LNCAP (cell line): Measurements from ENCODE around the gene COQ8A.

Source experiments
- TF ChIP-seq, protein P1 (sequence below): fragments of 450-650 bp; IDR thresholded peaks from 2 replicates; pipeline ENCODE4 v1.5.1; 2017; ENCODE audit warnings: mild to moderate bottlenecking

The COQ8A gene

GRCh38 chr1:227006226-227006796 is 66.2 kb downstream of the COQ8A start:
- TF ChIP-seq, protein P1, sequence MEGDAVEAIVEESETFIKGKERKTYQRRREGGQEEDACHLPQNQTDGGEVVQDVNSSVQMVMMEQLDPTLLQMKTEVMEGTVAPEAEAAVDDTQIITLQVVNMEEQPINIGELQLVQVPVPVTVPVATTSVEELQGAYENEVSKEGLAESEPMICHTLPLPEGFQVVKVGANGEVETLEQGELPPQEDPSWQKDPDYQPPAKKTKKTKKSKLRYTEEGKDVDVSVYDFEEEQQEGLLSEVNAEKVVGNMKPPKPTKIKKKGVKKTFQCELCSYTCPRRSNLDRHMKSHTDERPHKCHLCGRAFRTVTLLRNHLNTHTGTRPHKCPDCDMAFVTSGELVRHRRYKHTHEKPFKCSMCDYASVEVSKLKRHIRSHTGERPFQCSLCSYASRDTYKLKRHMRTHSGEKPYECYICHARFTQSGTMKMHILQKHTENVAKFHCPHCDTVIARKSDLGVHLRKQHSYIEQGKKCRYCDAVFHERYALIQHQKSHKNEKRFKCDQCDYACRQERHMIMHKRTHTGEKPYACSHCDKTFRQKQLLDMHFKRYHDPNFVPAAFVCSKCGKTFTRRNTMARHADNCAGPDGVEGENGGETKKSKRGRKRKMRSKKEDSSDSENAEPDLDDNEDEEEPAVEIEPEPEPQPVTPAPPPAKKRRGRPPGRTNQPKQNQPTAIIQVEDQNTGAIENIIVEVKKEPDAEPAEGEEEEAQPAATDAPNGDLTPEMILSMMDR = no peak

- TF ChIP-seq, protein P1 = no peak
Measured at GRCh38 chr1:227009937-227010336, 69.8 kb downstream of the COQ8A start.

DNA sequence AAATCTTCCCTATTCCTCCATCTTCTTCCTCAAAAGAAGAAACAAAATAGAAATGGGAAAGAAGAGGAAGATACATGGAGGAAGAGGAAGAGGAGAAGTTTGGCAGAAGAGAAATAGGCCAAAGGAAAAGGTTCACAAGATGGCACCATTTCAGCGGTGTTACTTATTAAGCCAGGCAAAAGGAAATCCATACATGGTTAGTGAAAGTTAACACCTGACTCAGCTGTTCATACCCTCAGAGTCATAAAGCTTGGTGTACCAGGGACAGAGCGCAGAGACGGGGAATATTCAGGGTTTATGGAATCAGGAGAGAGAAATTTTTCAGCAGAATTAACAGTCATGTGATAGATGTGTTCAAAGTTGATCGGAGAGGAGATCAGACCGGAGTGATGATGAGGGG is 70.6 kb downstream of the COQ8A start:
- TF ChIP-seq, protein P1 = no peak

GRCh38 chr1:227016990-227017389 is 76.9 kb downstream of the COQ8A start:
- TF ChIP-seq, protein P1 = no peak

DNA sequence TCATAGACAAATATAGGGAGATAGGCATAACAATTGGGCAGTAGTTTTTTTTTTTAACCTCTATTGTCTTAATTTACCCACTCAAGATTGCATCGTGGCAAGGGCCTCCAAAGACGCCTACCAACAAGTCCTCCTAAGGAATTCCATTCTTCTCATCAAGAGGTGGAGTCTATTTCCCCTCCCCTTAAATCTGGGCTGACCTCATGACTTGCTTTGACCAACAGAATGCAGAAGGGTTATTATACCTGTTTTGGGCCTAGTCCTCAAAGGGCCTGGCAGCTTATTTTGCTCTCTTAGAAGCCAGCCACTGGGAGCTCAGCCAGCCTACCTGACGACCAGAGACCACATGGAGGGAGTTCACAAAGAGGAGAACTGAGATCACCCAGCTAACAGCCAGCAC is 92.3 kb downstream of the COQ8A start:
- TF ChIP-seq, protein P1 = no peak

DNA sequence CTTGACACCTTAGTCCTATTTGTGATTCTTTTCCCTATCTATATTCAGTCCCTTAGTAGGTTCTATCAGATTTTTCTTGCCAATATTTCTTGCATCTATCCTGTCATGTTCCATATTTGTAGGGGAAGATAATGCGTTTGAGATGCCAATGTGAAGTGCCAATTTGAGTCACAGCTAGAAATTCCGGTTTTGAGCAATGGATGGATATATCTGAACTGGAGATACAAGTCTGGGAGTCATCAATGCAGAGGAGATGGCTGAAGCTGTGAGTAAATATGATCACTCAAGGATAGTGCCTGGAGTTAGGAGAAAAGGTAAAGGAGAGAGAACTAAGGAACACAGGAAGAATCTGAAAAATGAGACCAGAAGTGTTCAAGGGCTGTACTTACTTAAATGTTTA is 93.8 kb downstream of the COQ8A start:
- TF ChIP-seq, protein P1 = no peak

DNA sequence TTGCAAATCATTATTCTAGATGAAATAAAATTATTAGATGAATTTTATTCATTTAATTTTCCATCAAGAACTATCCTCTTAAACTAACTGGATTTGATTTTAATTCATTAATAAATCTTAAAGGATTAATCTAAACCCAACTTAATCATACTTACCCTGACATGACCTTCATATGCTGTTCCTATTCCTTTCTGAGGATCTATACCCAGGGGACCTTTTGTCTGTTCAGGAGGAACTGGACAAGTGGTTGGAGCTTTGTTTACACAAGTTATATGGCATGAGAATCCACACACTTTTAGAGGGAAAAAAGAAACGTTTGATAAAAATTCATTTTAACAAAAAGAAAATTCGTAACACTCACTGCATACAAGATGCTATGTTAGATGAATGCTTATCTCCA is 95.2 kb downstream of the COQ8A start:
- TF ChIP-seq, protein P1 = no peak

- TF ChIP-seq, protein P1 = no peak
Measured at GRCh38 chr1:227037121-227037520, 97.0 kb downstream of the COQ8A start.
